ENCODE results near the gene AQP9. TPM values are rescaled to one million over a fixed set of nuclear protein-coding genes. Genes with fewer than 3 reads are reported as not detected.
"Not testable (repeated sequence)": the region's sequence is repeated elsewhere in the genome, so short reads cannot be mapped to it uniquely, and the experiment has no call there.

AQP9 gene
- total RNA-seq, 1 donor, result 0.09 TPM

GRCh38 chr15:58179741-58180381 lies 41.7 kb downstream of the AQP9 start:
- DNase-seq (ENCODE audit: low read depth), result peak; percentile 63
- TF ChIP-seq CTCF (IDR thresholded peaks at IDR 0.05; ENCODE audit: insufficient read depth, low read length), result no peak
- no peak overlapping the region for H3K4me3 ChIP-seq (ENCODE audit: low read depth, low read length)

GRCh38 chr15:58182460-58183163 lies 44.4 kb downstream of the AQP9 start:
- TF ChIP-seq CTCF (IDR thresholded peaks at IDR 0.05; ENCODE audit: insufficient read depth, low read length), result peak; percentile 95
- peak; percentile 71 for DNase-seq (ENCODE audit: low read depth)
- no peak overlapping the region for H3K4me3 ChIP-seq (ENCODE audit: low read depth, low read length)

- DNase-seq (ENCODE audit: low read depth), result peak; percentile 77
- TF ChIP-seq CTCF (IDR thresholded peaks at IDR 0.05; ENCODE audit: insufficient read depth, low read length), result peak; percentile 61
- H3K4me3 ChIP-seq (ENCODE audit: low read depth, low read length), result no peak overlapping the region
Observed at GRCh38 chr15:58185439-58185838, 47.3 kb downstream of the AQP9 start.

GRCh38 chr15:58189148-58189811 lies 51.1 kb downstream of the AQP9 start:
- H3K4me3 ChIP-seq (ENCODE audit: low read depth, low read length), result no peak overlapping the region
- no peak for DNase-seq (ENCODE audit: low read depth)
- no peak for TF ChIP-seq CTCF (IDR thresholded peaks at IDR 0.05; ENCODE audit: insufficient read depth, low read length)

- no peak overlapping the region for H3K4me3 ChIP-seq (ENCODE audit: low read depth, low read length)
- DNase-seq (ENCODE audit: low read depth), result peak; percentile 28
- TF ChIP-seq CTCF (IDR thresholded peaks at IDR 0.05; ENCODE audit: insufficient read depth, low read length), result no peak
Observed at GRCh38 chr15:58190419-58190818, 52.2 kb downstream of the AQP9 start.

- not testable (repeated sequence) for DNase-seq (ENCODE audit: low read depth); H3K4me3 ChIP-seq (ENCODE audit: low read depth, low read length)
Observed at GRCh38 chr15:58193636-58194035, 55.5 kb downstream of the AQP9 start.

GRCh38 chr15:58200739-58201138 lies 62.6 kb downstream of the AQP9 start:
- no peak for DNase-seq (ENCODE audit: low read depth)
- no peak overlapping the region for H3K4me3 ChIP-seq (ENCODE audit: low read depth, low read length)
- TF ChIP-seq CTCF (IDR thresholded peaks at IDR 0.05; ENCODE audit: insufficient read depth, low read length), result no peak

Measured in fibroblast of the aortic adventitia (primary cell).